Measurements from ENCODE around the gene ZSWIM5. TPM values are rescaled to one million over a fixed set of nuclear protein-coding genes. Genes with fewer than 3 reads are reported as not detected.
"Not testable (repeated sequence)": the region's sequence is repeated elsewhere in the genome, so short reads cannot be mapped to it uniquely, and the experiment has no call there.

The ZSWIM5 gene
- total RNA-seq, 2 experiments from 2014 or later, result 0.80 to 1.1 TPM

DNA sequence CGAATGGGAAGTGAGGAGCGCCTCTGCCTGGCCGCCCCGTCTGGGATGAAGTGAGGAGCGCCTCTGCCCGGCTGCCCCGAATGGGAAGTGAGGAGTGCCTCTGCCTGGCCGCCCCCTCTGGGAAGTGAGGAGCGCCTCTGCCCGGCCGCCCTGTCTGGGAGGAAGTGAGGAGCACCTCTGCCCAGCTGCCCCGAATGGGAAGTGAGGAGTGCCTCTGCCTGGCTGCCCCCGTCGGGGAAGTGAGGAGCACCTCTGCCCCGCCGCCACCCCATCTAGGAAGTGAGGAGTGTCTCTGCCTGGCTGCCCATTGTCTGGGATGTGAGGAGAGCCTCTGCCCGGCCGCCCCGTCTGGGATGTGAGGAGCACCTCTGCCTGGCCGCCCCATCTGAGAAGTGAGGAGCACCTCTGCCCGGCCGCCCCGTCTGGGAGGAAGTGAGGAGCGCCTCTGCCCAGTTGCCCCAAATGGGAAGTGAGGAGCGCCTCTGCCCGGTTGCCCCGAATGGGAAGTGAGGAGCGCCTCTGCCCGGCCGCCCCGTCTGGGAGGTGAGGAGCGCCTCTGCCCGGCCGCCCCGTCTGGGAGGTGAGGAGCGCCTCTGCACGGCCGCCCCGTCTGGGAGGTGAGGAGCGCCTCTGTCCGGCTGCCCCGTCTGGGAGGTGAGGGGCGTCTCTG lies 100.8 kb downstream of the ZSWIM5 start:
- POLR2A ChIA-PET, CTCF ChIA-PET: not testable (repeated sequence)

DNA sequence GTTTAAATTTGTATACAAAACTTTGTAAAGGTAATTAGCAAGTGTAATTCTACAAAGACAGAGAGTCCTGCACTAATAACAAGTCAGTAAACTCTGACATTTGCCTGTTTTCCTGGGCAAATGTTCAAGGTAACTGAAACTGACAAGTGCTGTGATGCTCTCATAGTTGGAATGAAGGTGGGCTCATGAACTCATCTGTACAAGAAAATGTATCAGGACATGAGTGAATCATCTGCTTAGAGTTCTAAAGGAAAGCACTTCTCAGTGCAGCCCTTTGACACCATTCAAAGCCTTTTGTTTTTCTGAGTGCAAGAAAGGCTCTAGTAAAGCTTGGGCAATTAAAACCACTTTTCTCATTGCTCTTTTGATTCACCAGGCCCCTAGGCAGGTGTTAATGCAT lies 102.9 kb downstream of the ZSWIM5 start:
- CTCF ChIA-PET, result no interaction called here
- POLR2A ChIA-PET, result no interaction called here

DNA sequence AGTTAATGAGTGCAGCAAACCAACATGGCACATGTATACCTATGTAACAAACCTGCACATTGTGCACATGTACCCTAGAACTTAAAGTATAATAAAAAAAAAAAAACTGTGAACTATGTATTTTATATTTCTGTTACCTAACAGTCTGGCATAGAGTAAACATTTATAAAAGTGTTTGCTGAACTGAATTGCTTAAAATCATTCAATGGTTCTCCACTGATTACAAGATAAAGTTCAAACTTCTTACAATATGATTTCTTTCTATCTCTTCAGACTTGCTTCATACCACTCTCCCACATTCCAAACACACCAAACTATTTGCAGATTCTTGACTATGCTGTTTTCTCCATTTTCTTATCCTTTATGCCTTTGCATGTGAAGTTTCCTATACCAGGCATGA lies 104.5 kb downstream of the ZSWIM5 start:
- POLR2A ChIA-PET, result no interaction called here
- CTCF ChIA-PET, result no interaction called here

DNA sequence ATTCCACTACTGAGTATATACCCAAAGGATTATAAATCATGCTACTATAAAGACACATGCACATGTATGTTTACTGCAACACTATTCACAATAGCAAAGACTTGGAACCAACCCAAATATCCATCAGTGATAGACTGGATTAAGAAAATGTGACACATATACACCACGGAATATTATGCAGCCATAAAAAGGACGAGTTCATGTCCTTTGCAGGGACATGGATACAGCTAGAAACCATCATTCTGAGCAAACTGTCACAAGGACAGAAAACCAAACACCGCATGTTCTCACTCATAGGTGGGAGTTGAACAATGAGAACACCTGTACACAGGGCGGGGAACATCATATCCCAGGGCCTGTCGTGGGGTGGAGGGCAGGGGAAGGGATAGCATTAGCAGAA lies 104.9 kb downstream of the ZSWIM5 start:
- CTCF ChIA-PET, POLR2A ChIA-PET: not testable (repeated sequence)

DNA sequence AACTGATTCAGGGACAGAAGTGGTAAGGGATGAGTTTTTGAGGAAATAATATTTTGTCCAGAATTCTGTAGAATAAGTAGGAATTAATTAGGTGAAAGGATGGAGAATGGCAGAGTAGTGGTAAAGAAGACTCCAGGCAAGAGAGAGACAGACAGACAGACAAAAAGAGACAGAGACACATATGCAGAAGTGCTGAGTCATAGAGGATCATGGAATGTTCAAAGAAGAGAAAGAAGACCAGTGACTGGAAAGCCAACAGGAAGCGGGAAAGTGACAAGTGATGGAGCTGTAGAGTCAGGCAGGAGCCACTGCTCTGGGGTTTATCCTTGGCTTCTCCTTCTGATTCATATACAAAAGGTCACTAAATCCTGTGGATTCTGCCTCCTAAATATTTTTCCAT lies 108.5 kb downstream of the ZSWIM5 start:
- ChIA-PET POLR2A (no interaction called here), CTCF (no interaction called here)

DNA sequence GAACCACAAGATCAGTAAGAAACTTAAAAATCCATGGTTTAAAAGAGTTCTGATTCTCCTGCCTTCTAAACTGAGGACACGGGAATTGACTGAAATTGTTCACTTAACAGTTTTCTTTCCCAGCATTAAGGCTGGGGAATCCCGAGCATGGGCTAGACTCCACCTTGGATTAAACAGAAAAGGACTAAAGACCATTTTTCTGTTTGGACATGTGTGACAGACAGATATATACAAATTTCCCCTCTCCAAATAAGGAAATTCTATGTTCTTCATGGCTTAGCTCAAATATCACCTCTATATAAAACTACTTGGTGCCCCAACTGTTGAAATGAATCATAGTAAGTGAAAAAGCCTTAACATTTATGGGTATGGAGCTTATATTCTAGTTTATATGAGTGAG lies 109.3 kb downstream of the ZSWIM5 start:
- POLR2A ChIA-PET, result no interaction called here
- CTCF ChIA-PET, result no interaction called here

DNA sequence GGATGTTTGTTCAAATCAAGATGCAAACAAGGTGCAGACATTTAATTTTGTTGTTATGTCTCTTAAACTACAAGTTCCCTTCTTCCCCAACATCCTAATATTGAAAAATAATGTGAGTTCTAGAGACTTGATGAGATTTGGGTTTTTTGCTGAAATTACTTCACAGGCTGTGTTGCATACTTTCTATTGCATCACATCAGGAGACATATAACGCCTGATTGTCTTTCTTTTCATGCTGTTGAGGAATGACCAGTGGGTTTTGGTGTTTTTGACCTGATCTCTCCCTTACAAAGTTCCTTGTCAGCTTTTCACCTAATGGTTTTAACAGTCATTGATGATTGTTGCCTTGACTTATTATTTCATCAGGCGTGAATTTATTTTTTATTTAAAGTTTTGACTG lies 111.0 kb downstream of the ZSWIM5 start:
- ChIA-PET POLR2A (no interaction called here), CTCF (no interaction called here)

DNA sequence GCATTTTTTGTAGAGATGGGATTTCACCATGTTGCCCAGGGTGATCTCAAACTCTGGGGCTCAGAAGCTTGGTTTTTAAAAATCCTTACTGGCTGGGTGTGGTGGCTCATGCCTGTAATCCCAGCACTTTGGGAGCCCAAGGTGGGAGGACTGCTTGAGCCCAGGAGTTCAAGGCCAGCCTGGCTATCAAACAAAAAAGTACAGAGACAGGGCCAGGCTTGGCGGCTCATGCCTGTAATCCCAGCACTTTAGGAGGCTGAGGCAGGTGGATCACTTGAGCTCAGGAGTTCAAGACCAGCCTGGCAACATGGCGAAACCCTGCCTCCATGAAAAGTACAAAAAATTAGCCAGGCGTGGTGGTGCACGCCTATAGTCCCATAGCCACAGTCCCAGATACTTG lies 112.0 kb downstream of the ZSWIM5 start:
- CTCF ChIA-PET, POLR2A ChIA-PET: not testable (repeated sequence)

DNA sequence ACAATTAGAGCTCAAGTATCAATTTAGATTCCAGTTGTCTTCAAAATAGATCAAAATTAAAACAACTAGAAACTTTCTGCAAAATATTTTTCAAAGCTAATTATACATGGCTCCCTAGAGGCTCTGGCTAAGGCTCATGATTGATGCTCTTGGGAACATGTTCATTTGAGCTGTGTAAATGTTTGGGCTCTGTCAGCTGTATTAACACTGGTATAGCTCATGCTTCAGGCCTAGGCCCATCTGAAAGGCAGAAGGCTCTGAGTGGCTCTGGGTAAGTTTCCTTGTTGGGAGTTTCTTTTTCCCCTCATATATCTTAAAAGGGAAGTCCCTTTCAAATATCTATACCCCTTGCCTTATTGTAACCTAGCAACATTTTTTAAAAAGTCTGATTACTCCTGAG lies 113.1 kb downstream of the ZSWIM5 start:
- CTCF ChIA-PET, result no interaction called here
- POLR2A ChIA-PET, result no interaction called here

DNA sequence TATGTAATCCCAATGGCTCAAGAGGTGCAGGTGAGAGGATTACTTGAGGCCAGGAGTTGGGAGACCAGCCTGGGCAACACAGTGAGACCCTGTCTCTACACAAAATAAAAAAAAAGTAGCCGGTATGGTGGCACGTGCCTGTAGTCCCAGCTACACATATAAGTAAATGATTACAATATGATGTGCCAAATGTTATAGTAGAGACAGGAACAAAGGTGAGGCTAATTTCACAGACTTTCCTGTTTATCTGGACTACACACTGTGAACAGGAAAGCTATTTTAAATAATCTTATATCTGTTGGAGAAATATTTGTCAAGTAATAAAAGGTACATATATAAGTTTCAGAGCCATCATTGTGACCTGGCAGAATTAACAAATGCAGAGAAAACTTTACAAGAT lies 116.7 kb downstream of the ZSWIM5 start:
- ChIA-PET CTCF (no interaction called here), POLR2A (no interaction called here)

DNA sequence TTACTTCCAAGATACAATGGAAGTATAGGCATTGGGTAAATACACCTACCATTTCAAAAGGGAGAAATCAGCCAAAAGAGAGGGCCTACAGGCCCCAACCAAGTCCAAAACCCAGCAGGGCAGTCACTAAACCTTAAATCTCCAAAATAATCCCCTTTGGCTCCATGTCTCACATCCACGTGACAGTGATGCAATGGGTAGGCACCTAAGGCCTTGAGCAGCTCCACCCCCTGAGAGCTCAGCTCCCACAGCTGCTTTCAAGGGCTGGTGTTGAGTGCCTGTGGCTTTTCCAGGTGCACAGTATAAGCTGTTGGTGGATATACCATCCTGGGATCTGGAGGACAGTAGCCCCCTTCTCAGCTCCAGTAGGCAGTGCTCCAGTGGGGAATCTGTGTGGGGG lies 121.8 kb downstream of the ZSWIM5 start:
- ChIA-PET CTCF (no interaction called here), POLR2A (no interaction called here)

DNA sequence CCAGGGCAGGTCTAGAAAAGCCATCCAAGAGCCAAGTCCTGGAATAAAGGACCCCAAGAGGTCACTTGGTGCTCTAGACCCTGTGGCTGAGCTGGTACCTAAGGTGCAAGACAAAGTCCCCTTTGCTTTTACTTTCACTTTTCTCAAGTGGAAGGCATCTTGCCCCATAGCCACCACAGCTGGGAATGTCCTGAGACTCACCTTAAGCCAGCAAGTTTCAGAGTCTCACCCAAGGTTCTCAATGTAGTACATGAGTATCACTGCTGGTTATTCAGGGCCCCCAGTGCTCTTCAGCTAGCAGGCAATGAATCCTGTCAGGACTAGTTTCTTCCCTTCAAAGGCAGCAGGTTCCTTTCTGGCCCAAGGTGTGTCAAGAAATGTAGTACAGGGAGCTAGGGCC lies 126.9 kb downstream of the ZSWIM5 start:
- ChIA-PET POLR2A (no interaction called here), CTCF (no interaction called here)

DNA sequence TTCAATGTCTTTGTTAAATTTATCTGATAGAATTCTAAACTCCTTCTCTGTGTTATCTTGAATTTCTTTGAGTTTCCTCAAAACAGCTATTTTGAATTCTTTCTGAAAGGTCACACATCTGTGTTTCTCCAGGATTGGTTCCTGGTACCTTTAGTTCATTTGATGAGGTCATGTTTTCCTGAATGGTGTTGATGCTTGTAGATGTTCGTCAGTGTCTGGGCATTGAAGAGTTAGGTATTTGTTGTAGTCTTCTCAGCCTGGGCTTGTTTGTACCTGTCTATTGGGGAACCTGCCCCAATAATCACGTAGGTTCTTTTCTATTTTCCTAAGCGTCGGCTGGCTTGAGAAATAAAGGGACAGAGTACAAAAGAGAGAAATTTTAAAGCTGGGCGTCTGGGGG lies 129.4 kb downstream of the ZSWIM5 start:
- CTCF ChIA-PET, POLR2A ChIA-PET: not testable (repeated sequence)

DNA sequence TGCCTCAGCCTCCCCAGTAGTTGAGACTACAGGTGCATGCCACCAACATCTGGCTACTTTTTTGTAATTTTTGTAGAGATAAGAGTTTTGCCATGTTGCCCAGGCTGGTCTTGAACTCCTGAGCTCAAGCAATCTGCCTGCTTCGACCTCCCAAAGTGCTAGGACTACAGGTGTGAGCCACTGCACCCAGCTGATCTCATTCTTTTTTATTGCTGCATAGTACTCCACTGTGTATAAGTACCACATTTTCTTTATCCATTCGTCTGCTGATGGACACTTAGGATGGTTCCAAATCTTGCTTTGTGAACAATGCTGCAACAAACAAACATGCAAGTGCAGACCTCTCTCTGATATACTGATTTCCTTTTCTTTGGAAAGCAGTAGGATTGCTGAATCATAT lies 134.8 kb downstream of the ZSWIM5 start:
- ChIA-PET CTCF (no interaction called here), POLR2A (no interaction called here)

DNA sequence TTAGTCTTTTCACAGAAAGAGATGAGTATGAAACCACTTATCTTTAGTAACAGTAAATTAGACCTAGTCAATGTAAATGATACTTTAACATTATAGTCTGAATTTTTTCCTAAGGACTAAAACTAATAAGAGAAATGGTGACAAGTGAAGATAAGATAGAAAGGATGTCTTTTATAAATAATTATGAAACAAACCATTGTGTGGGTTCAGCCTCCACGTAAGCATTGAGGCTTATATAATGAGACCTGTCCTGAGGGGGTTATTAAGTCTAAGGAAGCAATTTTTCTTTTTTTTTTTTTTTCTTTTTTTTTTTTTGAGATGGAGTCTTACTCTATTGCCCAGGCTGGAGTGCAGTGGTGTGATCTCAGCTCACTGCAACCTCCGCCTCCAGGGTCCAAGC lies 138.6 kb downstream of the ZSWIM5 start:
- ChIA-PET CTCF (interaction anchor here (0.6 kb wide), 1 partner anchor 213 kb away, joined by 4 read pairs; no protein-coding TSS in a partner anchor), POLR2A (no interaction called here)

DNA sequence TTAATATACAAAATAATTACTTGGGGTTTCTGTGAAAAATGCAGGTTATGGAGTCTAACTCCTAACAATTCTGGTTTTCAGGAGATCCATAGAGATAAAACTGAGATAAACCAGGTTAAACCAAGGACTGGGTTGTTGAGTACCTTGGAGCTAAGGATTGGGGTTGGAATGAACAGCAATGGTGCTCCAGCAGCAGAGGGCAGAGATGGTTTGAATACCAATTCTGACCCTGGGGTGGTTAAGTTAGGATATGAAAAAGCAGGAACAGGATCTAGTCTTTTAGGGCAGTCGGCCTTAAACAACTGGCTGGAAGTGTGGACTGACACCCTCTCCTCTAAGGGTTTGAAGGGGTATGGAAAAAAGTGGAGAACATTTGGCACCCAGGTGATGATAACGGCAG lies 141.3 kb downstream of the ZSWIM5 start:
- ChIA-PET POLR2A (no interaction called here), CTCF (no interaction called here)

DNA sequence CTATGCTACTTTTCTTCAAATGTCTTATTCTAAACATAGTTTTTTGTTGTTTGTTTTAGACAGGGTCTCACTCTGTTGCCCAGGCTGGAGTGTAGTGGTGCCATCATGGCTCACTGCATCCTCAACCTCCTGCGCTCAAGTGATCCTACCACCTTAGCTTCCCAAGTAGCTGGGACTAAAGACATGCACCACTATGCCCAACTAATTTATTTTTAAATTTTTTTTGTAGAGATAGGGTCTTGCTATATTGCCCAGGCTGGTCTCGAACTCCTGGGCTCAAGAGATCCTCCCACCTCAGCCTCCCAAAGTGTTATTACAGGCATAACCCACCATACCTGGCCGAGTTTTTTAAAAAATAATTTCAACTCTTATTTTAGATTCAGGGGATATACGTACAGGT lies 143.9 kb downstream of the ZSWIM5 start:
- CTCF ChIA-PET, POLR2A ChIA-PET: not testable (repeated sequence)

DNA sequence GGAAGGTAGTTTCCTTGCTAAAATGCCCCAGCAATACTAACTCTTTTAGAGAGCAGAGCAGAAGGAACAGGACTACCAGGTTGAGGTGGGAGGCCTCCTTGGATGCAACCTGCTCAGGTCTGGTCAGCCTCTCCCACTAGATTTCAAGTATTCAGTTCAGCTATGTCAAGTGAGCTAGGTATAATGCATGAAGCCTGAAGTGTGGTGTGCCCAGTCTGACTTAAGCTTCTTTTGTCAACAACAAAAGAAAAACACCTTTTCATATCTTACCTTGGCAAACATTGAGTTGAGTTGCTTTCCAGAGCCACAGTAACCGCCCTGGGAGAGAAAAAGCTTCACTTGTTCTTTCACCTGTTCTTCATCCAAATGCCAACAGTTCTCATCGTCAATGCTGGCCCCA lies 146.6 kb downstream of the ZSWIM5 start:
- ChIA-PET POLR2A (no interaction called here), CTCF (no interaction called here)

DNA sequence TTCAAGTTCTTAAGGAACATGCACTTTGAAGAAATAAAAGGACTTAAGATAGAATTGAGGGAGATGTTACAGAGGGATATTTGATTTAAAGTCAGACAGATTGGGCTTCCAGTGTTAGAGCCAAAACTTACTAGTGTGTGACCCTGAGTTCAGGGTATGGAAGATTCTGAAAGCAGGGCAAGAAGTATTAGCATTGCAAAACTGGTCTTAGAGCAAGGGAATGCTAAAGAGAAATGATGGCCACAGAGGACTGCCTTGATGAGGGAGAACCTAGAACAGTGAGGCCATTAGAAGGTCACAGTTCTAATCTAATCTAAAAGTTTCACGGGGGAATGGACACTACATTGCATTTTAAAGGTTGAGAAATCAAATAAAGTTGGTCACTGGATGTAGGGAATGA lies 148.9 kb downstream of the ZSWIM5 start:
- POLR2A ChIA-PET, result no interaction called here
- CTCF ChIA-PET, result no interaction called here

DNA sequence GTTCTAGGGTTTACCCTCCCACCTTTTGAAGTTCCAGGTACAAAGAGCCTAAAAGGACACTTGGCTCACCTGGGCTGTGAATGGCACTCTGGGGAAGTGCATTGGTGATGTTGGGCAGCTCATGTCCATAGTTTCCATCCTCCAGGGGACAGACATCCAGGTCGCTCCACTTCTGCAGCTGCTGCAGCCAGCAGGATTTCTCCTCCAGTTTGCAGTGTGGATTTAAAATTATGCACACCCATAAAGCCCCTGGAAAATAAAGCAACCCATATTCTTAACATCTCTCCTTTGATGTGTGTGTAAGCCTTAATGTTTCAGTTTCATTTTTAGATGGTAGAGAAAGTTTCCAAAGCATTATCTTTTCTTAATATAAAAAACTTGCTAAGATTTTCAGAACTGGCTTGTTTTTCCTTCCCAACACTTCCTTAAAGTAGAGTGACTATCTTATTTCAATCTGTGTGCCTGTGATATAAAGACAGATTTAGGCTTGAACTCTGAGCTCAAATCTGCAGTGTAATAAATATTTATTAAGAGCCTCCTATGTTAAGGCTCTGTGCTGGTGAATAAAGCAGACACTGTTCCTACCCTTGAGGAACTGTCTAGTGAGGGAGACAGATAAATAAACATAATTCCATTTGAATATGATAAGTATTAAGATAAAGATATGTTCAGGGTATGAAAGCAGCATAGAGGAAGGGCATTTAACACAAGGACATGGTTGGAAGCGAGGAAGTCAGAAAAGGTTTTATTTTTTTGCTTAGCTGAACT lies 155.2 kb downstream of the ZSWIM5 start:
- POLR2A ChIA-PET, result interaction anchor here (0.6 kb wide), 2 partner anchors 10 to 491 kb away, joined by 3 to 4 read pairs; no protein-coding TSS in a partner anchor
- CTCF ChIA-PET, result interaction anchor here (0.9 kb wide), 1 partner anchor 37 kb away, joined by 3 read pairs; no protein-coding TSS in a partner anchor

DNA sequence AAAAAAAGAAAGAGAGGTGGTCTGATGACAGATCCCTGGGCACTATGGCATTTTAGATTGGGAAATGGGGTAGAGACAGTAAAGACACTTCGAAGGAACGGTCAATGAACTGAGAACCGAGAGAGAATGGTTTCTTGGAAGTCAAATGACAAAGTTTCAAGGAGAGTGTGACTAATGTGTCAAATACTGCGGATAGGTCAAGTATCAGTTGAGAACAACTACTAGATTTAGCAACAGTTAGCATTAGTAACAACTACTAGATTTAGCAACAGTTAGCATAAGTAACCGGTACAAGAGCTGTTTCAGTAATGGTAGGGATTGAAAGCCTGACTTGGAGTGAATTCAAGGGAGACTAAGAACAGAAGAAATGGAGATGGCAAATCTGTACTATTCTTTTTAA lies 159.4 kb downstream of the ZSWIM5 start:
- ChIA-PET POLR2A (no interaction called here), CTCF (no interaction called here)

DNA sequence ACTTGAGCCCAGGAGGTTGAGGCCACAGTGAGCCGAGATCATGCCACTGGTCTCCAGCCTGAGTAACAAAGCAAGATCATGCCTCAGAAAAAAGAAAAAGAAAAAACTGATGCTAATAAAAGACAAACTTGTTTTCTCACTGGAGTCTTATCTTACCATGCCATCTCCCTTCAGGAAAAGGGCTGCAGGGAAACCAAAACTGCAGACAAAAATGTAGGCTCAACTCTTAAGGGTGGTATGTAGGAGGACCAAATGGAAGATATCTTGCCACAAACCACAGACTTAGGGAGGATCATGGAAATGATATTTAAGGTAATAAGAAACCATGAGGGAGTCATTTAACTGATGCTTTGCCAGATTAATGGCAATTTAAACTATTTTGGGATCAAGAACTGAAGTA lies 161.5 kb downstream of the ZSWIM5 start:
- POLR2A ChIA-PET, result no interaction called here
- CTCF ChIA-PET, result no interaction called here
